Panc1 (cell line): Measurements from ENCODE around the gene GPRIN1. TPM values are rescaled to one million over a fixed set of nuclear protein-coding genes. Genes with fewer than 3 reads are reported as not detected.

Source experiments
- ATAC-seq: fragments of 200-7000 bp; cut with Tn5 transposase; 2 replicates; pipeline ENCODE4 v1.9.1; 2020; ENCODE audit warnings: mild to moderate bottlenecking, moderate library complexity
- BruUV-seq: library from RNA; stranded (reverse); fragments of 400-500 nt; replicated peaks from 2 replicates; lab custom pipeline; 2021; lab: Mats Ljungman, UMichigan
- CTCF ChIA-PET: fragments of 300-600 bp; sonication (Branson Sonifier 250); formaldehyde crosslinking; loops from one replicate; lab custom pipeline; 2022; ENCODE audit warnings: antibody characterized with exemption; lab: Charles Lee
- POLR2A ChIA-PET: fragments of 300-600 bp; sonication (Branson Sonifier 250); formaldehyde crosslinking; loops from one replicate; lab custom pipeline; 2022; ENCODE audit warnings: antibody characterized with exemption; lab: Charles Lee
- DNase-seq: peaks from one replicate; pipeline ENCODE4 v3.0.0-alpha.2; 2010; ENCODE audit warnings: low read depth, low spot score
- H3K27ac ChIP-seq: 2 replicates; pipeline ENCODE4 v1.5.1; 2011; ENCODE audit warnings: mild to moderate bottlenecking, low read length, inconsistent platforms
- H3K27me3 ChIP-seq: fragments of 200-500 bp; sonication (Bioruptor generic); 2 replicates; pipeline ENCODE4 v1.6.0; 2014; ENCODE audit warnings: low read length, inconsistent platforms; ENCODE audit not compliant: control insufficient read depth, insufficient read depth
- H3K36me3 ChIP-seq: fragments of 200-500 bp; sonication (Bioruptor generic); 2 replicates; pipeline ENCODE4 v1.5.1; 2014; ENCODE audit warnings: inconsistent platforms, mild to moderate bottlenecking, low read length, moderate library complexity; ENCODE audit not compliant: control insufficient read depth, insufficient read depth
- H3K4me1 ChIP-seq: 2 replicates; pipeline ENCODE4 v1.5.1; 2011; ENCODE audit warnings: inconsistent platforms, mild to moderate bottlenecking, low read length, moderate library complexity; ENCODE audit not compliant: control insufficient read depth, insufficient read depth
- H3K4me3 ChIP-seq, 2 experiments: 2 replicates each; pipeline ENCODE4 v1.5.1; 2011 to 2012; ENCODE audit warnings: low read depth in 2 of 2, low read length in 2 of 2, mild to moderate bottlenecking in 2 of 2, inconsistent platforms in 1 of 2, moderate library complexity in 1 of 2
- H3K9me3 ChIP-seq: fragments of 200-500 bp; sonication (Bioruptor generic); 2 replicates; pipeline ENCODE4 v1.5.1; 2014; ENCODE audit warnings: low read depth, mild to moderate bottlenecking, inconsistent platforms, low read length, moderate library complexity; ENCODE audit not compliant: control insufficient read depth, insufficient read depth
- POLR2AphosphoS5 ChIP-seq: IDR thresholded peaks from 2 replicates; pipeline ENCODE4 v1.6.1; 2012; ENCODE audit warnings: mild to moderate bottlenecking, low read depth, low read length, moderate library complexity
- SIN3A ChIP-seq: IDR thresholded peaks from 2 replicates; pipeline ENCODE4 v1.6.1; 2012; ENCODE audit warnings: low read depth, mild to moderate bottlenecking, low read length, moderate library complexity, borderline replicate concordance; ENCODE audit not compliant: insufficient read depth
- TCF7L2 ChIP-seq: IDR thresholded peaks from 2 replicates; pipeline ENCODE4 v1.6.1; 2011; ENCODE audit warnings: mild to moderate bottlenecking, low read depth, low read length, inconsistent platforms
- in situ Hi-C: cut with HindIII; loops from 2 replicates; pipeline ENCODE4 v1.10.0; 2016; ENCODE audit warnings: low sequenced_read_pairs, low pct_unique_long_range_greater_than_20kb
- intact Hi-C: fragments of 100-400 bp; cut with micrococcal nuclease; formaldehyde crosslinking; loops from one replicate; pipeline ENCODE4 v1.10.0; 2022; ENCODE audit not compliant: unreplicated experiment
- total RNA-seq: library from RNA; stranded (reverse); gene quantifications from one replicate; pipeline ENCODE4 v1.2.1, GENCODE V29; 2021; ENCODE audit not compliant: unreplicated experiment
- TF ChIP-seq, protein P1 (sequence below), 2 experiments: IDR thresholded peaks; 2 replicates each; pipeline ENCODE4 v1.6.1; 2011 to 2012; ENCODE audit warnings: low read depth in 2 of 2, control low read depth in 1 of 2, low read length in 1 of 2, mild to moderate bottlenecking in 1 of 2, moderate library complexity in 1 of 2; ENCODE audit not compliant: insufficient read depth in 1 of 2
- TF ChIP-seq, protein P2 (sequence below): fragments of 450-650 bp; IDR thresholded peaks from 2 replicates; pipeline ENCODE4 v1.5.1; 2017; ENCODE audit warnings: mild to moderate bottlenecking

Gene GPRIN1
- total RNA-seq, 1 experiment from 2014 or later: 18.9 TPM

DNA sequence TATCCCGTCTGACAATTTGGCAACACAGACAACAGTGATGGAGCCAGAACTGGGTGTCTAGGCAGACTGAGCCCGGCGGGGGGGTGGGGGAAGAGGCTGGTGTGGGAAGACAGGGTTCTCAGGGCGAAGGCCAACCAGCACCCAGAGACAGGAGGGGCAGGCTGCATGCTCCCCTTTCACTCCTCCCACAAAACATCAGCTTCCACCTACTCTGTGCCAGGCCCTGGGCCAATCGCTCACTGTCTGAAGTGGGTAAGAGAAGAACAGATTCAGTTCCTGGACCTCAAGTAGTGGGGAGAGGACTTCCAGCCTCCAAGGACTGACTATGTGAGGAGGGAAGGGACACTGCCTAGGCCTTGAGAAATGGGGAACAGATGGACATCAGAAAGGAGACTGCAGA, 17.6 kb upstream of the GPRIN1 start:
- no peak for ATAC-seq
- in situ Hi-C loops (no loop called here), intact Hi-C loops (no loop called here)
- no peak for DNase-seq
- Histone ChIP-seq H3K27ac (no peak overlapping the region), H3K9me3 (no peaks in the 10 kb centered on the region), H3K4me1 (no peaks in the 10 kb centered on the region; the same call in 1 of the 2 replicates), H3K36me3 (no peaks in the 10 kb centered on the region), H3K27me3 (peaks cover 11% of the 10 kb centered on the region; the same call in 1 of the 2 replicates), H3K4me3 (no peak overlapping the region)
- BruUV-seq: no TSS peak
- ChIA-PET CTCF (no interaction called here), POLR2A (no interaction called here)
- no peak for TF ChIP-seq POLR2AphosphoS5
- TF ChIP-seq, protein P1, sequence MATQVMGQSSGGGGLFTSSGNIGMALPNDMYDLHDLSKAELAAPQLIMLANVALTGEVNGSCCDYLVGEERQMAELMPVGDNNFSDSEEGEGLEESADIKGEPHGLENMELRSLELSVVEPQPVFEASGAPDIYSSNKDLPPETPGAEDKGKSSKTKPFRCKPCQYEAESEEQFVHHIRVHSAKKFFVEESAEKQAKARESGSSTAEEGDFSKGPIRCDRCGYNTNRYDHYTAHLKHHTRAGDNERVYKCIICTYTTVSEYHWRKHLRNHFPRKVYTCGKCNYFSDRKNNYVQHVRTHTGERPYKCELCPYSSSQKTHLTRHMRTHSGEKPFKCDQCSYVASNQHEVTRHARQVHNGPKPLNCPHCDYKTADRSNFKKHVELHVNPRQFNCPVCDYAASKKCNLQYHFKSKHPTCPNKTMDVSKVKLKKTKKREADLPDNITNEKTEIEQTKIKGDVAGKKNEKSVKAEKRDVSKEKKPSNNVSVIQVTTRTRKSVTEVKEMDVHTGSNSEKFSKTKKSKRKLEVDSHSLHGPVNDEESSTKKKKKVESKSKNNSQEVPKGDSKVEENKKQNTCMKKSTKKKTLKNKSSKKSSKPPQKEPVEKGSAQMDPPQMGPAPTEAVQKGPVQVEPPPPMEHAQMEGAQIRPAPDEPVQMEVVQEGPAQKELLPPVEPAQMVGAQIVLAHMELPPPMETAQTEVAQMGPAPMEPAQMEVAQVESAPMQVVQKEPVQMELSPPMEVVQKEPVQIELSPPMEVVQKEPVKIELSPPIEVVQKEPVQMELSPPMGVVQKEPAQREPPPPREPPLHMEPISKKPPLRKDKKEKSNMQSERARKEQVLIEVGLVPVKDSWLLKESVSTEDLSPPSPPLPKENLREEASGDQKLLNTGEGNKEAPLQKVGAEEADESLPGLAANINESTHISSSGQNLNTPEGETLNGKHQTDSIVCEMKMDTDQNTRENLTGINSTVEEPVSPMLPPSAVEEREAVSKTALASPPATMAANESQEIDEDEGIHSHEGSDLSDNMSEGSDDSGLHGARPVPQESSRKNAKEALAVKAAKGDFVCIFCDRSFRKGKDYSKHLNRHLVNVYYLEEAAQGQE (IDR thresholded peaks at IDR 0.05; ENCODE audit: insufficient read depth in 1 of 2, low read depth in 2 of 2, low read length in 1 of 2): no peak
- TF ChIP-seq SIN3A: no peak
- TF ChIP-seq TCF7L2: no peak
- TF ChIP-seq, protein P2, sequence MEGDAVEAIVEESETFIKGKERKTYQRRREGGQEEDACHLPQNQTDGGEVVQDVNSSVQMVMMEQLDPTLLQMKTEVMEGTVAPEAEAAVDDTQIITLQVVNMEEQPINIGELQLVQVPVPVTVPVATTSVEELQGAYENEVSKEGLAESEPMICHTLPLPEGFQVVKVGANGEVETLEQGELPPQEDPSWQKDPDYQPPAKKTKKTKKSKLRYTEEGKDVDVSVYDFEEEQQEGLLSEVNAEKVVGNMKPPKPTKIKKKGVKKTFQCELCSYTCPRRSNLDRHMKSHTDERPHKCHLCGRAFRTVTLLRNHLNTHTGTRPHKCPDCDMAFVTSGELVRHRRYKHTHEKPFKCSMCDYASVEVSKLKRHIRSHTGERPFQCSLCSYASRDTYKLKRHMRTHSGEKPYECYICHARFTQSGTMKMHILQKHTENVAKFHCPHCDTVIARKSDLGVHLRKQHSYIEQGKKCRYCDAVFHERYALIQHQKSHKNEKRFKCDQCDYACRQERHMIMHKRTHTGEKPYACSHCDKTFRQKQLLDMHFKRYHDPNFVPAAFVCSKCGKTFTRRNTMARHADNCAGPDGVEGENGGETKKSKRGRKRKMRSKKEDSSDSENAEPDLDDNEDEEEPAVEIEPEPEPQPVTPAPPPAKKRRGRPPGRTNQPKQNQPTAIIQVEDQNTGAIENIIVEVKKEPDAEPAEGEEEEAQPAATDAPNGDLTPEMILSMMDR: no peak

DNA sequence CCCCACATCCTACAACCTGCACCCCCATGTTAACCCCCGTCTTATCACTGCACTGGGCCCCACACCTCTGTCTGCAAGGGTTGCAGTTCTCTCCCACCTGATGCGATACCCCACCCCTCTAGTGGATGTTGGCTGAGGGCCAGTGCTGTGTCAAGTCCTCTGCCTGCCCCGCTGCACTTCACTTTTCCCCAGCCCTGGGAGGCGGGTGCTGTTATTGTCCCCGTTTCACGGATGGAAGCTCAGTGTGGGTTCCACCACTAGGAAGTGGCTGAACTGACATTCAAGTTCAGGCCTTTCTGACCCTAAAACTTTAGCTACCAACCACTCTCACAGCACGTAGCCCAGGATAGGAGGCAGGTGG, 16.9 kb upstream of the GPRIN1 start:
- no peak for ATAC-seq
- in situ Hi-C loops: no loop called here
- H3K27me3 ChIP-seq: peaks cover 10% of the 10 kb centered on the region; the same call in 1 of the 2 replicates
- H3K4me3 ChIP-seq: no peak overlapping the region
- H3K4me1 ChIP-seq: no peaks in the 10 kb centered on the region; the same call in 1 of the 2 replicates
- H3K9me3 ChIP-seq: no peaks in the 10 kb centered on the region
- intact Hi-C loops: no loop called here
- H3K27ac ChIP-seq: no peak overlapping the region
- TF ChIP-seq POLR2AphosphoS5: no peak
- TF ChIP-seq TCF7L2: no peak
- TF ChIP-seq, protein P1 (IDR thresholded peaks at IDR 0.05; ENCODE audit: insufficient read depth in 1 of 2, low read depth in 2 of 2, low read length in 1 of 2): no peak
- no peak for TF ChIP-seq SIN3A
- TF ChIP-seq, protein P2: no peak
- BruUV-seq: no TSS peak
- CTCF ChIA-PET: no interaction called here
- no peaks in the 10 kb centered on the region for H3K36me3 ChIP-seq
- no peak for DNase-seq
- POLR2A ChIA-PET: interaction anchor here (0.7 kb wide), 1 partner anchor 178 kb away, joined by 5 read pairs; no protein-coding TSS in a partner anchor
